ENCODE results near the gene NLGN4Y.

- TF ChIP-seq EZH2phosphoT487 (IDR thresholded peaks at IDR 0.05): no peak
- TF ChIP-seq EZH2 (IDR thresholded peaks at IDR 0.05): no peak
These were observed 1.9 kb upstream of the NLGN4Y start for GRCh38 chrY:14522379-14522950.

All from neural progenitor cell (in vitro differentiated cells).